K562 (cell line): ENCODE measurements around the gene CLIP2. TPM values are rescaled to one million over a fixed set of nuclear protein-coding genes. Genes with fewer than 3 reads are reported as not detected.

Experiments used
- E2F3 ChIP-seq: fragments of 250-450 bp; sonication (Bioruptor Pico); IDR thresholded peaks from 2 replicates; pipeline ENCODE4 v1.4.0; 2020; ENCODE audit warnings: mild to moderate bottlenecking
- E2F6 ChIP-seq, 2 experiments: IDR thresholded peaks; 2 replicates each; pipeline ENCODE4 v1.6.1; 2011; ENCODE audit warnings: borderline replicate concordance in 1 of 2, control low read depth in 1 of 2, low read depth in 1 of 2, low read length in 1 of 2, mild to moderate bottlenecking in 1 of 2, mixed read lengths in 1 of 2, moderate library complexity in 1 of 2; ENCODE audit not compliant: insufficient read depth in 1 of 2, insufficient read length in 1 of 2, poor library complexity in 1 of 2, severe bottlenecking in 1 of 2; ENCODE audit errors: extremely low read depth in 1 of 2
- RB1 ChIP-seq: fragments of 450-650 bp; IDR thresholded peaks from 2 replicates; pipeline ENCODE4 v1.6.1; 2017; ENCODE audit warnings: low read depth, mild to moderate bottlenecking
- RFX7 ChIP-seq: fragments of 250-450 bp; sonication (Bioruptor Pico); IDR thresholded peaks from 2 replicates; pipeline ENCODE4 v1.5.1; 2021; ENCODE audit warnings: mild to moderate bottlenecking
- SP1 ChIP-seq: sonication (generic); formaldehyde crosslinking; IDR thresholded peaks from 2 replicates; pipeline ENCODE4 v1.8.1; 2022; ENCODE audit warnings: mild to moderate bottlenecking, missing genetic modification reagents
- ZBTB40 ChIP-seq, 2 experiments: fragments of 450-650 bp in 1 of 2; sonication (generic) in 1 of 2; formaldehyde crosslinking in 1 of 2; IDR thresholded peaks; 2 replicates each; pipeline versions ENCODE4 v1.7.1 to v1.9.0; 2016 to 2022; ENCODE audit warnings: inconsistent platforms in 1 of 2, mild to moderate bottlenecking in 1 of 2, missing genetic modification reagents in 1 of 2
- ZSCAN29 ChIP-seq: fragments of 450-650 bp; IDR thresholded peaks from 2 replicates; pipeline ENCODE4 v1.6.1; 2017
- polyA plus RNA-seq, 8 experiments: library from polyadenylated mRNA; depleted of rRNA in 4 of 8; stranded (reverse) in 5 of 8; unstranded in 3 of 8; fragments of >200 nt; fragmentation: Nextera tagmentation in 2 of 8; fragmentation: Illumina TruSeq in 1 of 8; extraction: Ambion mirVana in 2 of 8; extraction: Trizol in 1 of 8; gene quantifications; 2 replicates each; pipeline versions ENCODE4 v1.2.1 to v1.2.3, GENCODE V29; 2011 to 2014; ENCODE audit warnings: inconsistent platforms in 1 of 8, missing spikeins in 1 of 8
- total RNA-seq, 7 experiments: library from RNA; depleted of rRNA in 6 of 7; stranded (reverse); fragments of >200 nt in 6 of 7; fragmentation: Illumina TruSeq in 2 of 7; extraction: Trizol in 2 of 7; gene quantifications; 2 replicates each; pipeline versions ENCODE4 v1.2.1 to v1.2.3, GENCODE V29; 2011 to 2021; ENCODE audit warnings: low replicate concordance in 1 of 7

Gene CLIP2
- total and polyA plus RNA-seq, 9 of the 15 experiments (the other 6 are each of a cell fraction or from before 2014, with no cell fraction given): 0.07 to 5.4 (median 2.1) TPM

GRCh38 chr7:74355091-74355490 is 65.9 kb downstream of the CLIP2 start (continued):
- TF ChIP-seq E2F6 (IDR thresholded peaks at IDR 0.05; ENCODE audit: borderline replicate concordance in 1 of 2, extremely low read depth in 1 of 2, insufficient read depth in 1 of 2, insufficient read length in 1 of 2, low read depth in 1 of 2, low read length in 1 of 2, poor library complexity in 1 of 2, severe bottlenecking in 1 of 2): peak in 1 of 2 experiments; percentile 21
- no peak for TF ChIP-seq RB1
- TF ChIP-seq ZSCAN29: no peak
- no peak for TF ChIP-seq RFX7 (CRISPR knock-in tag)
- no peak for TF ChIP-seq E2F3 (CRISPR knock-in tag)
- no peak for TF ChIP-seq ZBTB40 (IDR thresholded peaks at IDR 0.05)
- TF ChIP-seq ZBTB40 (CRISPR knock-in tag; IDR thresholded peaks at IDR 0.05): no peak
- TF ChIP-seq SP1 (CRISPR knock-in tag): no peak
